ENCODE data around the gene OSER1.

DNA sequence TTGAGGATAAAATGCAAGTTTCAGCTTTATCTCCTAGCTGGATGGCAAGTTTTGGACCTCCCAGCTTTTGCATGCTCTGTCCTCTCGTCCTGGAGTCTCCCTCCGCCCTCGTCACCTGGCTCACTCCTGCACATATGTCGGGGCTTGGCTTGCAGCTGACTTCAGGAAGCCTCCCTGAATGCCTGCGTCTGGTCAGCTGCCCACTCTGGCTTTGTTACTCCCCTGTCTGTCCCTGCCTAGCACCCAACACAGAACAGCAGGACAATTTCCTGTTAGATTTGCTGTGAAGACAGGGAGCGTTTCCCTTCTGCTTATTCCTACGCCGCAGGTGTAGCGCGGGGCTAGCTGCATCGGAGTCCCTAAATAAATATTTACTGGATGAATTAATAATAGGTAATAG, 29.0 kb downstream of the OSER1 start:
- TF ChIP-seq, protein P1, sequence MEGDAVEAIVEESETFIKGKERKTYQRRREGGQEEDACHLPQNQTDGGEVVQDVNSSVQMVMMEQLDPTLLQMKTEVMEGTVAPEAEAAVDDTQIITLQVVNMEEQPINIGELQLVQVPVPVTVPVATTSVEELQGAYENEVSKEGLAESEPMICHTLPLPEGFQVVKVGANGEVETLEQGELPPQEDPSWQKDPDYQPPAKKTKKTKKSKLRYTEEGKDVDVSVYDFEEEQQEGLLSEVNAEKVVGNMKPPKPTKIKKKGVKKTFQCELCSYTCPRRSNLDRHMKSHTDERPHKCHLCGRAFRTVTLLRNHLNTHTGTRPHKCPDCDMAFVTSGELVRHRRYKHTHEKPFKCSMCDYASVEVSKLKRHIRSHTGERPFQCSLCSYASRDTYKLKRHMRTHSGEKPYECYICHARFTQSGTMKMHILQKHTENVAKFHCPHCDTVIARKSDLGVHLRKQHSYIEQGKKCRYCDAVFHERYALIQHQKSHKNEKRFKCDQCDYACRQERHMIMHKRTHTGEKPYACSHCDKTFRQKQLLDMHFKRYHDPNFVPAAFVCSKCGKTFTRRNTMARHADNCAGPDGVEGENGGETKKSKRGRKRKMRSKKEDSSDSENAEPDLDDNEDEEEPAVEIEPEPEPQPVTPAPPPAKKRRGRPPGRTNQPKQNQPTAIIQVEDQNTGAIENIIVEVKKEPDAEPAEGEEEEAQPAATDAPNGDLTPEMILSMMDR (IDR thresholded peaks at IDR 0.05), result no peak
- TF ChIP-seq EP300 (IDR thresholded peaks at IDR 0.05) (no peak), POLR2A (IDR thresholded peaks at IDR 0.05) (no peak)

All from stomach (tissue), 4 donors.